NCI-H2227 (cell line): ENCODE measurements around the gene KLRK1.
"Not testable (repeated sequence)": the region's sequence is repeated elsewhere in the genome, so short reads cannot be mapped to it uniquely, and the experiment has no call there.

ENCODE experiments used
- DNase-seq: peaks from one replicate; lab custom pipeline; 2025; ENCODE audit not compliant: unreplicated experiment; lab: John Stamatoyannopoulos, UW

Gene KLRK1

GRCh38 chr12:10362828-10363657 lies 26.8 kb downstream of the KLRK1 start:
- no peak for DNase-seq

GRCh38 chr12:10362325-10362724 lies 27.5 kb downstream of the KLRK1 start:
- no peak for DNase-seq

DNA sequence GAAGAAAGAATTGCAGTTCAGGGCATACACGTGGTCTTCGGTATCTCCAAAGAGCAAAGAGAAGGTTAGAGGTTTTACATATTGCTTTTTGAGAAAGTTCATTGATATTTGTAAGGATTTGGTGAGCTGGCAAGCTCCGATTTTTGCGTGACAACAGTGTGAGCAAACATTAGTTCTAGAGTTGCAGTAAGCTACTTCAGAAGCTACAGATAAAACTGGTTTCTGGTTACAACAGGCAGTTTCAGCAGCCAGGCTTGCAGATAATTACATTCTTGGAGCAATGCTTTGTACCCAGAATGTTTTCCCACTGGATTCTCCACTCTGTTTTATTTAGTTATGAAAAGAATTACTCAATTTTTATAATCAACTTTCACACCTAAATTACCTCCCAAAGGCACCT lies 28.2 kb downstream of the KLRK1 start:
- DNase-seq: no peak

DNA sequence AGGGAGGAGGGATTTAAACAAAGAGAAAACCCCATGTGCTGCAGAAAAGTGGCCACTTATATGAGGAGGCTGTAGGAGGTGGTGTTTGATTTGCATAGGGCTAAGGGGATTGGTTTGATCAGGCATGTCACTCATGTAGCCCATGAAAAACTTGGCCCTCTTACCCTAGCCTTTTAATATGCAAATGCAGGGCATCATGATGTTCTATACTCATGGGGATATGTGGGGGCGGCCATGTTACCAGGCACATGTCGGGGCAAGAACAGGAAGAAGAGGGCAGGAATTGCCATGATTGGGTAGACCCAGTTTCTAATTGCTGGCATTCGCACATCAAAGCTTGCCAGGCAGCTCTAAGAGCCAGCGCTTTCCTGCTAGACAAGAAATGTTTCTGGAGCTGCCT lies 28.8 kb downstream of the KLRK1 start:
- no peak for DNase-seq

DNA sequence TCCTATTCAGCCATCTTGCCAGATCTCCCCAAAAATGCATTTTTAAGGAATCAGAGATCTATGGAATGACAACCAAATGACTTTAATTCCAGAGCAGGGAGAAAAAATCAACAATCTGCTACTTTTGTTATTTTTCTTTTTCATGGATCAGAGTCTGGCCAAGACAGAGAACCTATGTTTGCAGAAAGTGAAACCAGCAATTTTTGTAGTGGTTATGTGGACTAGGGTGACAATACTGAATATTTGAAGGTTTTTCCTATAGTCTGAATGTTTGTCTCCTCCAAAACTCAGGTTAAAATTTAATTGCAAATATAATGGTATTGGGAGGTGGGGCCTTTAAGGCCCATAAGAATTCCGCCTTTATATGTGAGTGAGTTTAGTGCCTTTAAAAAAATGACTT lies 30.9 kb downstream of the KLRK1 start:
- DNase-seq: no peak

- DNase-seq: no peak
These were observed 31.7 kb downstream of the KLRK1 start for GRCh38 chr12:10358131-10358530.

GRCh38 chr12:10354502-10354901 lies 35.3 kb downstream of the KLRK1 start:
- DNase-seq: no peak

- no peak for DNase-seq
These were observed 35.8 kb downstream of the KLRK1 start for GRCh38 chr12:10354071-10354470.

- not testable (repeated sequence) for DNase-seq
These were observed 38.4 kb downstream of the KLRK1 start for GRCh38 chr12:10351457-10351856.

DNA sequence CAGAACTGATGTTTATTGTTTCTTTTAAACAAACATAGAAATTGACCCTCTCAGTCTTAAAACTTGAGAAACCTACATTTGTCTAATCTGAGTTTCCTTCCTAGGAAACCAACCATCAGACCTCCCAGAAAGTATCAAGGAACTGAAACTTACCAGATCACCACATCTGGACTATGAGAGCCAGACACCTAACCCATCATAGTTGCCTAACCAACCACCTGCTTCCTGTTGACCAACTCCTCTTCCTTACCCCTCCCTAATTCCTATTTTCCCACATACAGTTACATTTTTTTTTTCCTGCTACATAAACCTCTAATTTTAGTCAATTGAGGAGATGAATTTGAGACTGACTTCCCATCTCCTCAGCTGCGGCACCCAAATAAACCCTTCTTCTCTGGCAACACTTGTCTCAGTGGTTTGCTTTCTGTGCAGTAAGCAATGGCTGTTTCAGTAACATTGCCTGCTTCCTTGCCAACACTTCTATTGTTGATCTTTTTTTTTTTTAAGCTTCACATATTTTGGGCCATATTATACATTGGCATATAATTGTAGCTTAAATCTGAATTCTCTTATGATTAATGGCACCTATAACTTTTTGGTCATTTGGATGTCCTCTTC lies 47.8 kb downstream of the KLRK1 start:
- no peak for DNase-seq

DNA sequence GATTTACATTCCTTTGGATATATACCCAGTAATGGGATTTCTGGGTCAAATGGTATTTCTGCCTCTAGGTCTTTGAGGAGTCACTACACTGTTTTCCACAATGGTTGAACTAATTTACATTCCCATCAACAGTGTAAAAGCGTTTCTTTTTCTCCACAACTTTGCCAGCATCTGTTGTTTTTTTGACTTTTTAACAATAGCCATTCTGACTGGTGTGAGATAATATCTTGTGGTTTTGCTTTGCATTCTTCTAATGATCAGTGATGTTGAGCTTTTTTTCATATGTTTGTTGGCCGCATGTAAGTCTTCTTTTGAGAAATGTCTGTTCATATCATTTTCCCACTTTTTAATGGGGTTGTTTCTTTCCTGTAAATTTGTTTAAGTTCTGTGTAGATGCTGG lies 48.9 kb downstream of the KLRK1 start:
- not testable (repeated sequence) for DNase-seq

GRCh38 chr12:10339053-10339840 lies 50.6 kb downstream of the KLRK1 start:
- DNase-seq: no peak

- DNase-seq: not testable (repeated sequence)
These were observed 51.4 kb downstream of the KLRK1 start for GRCh38 chr12:10338470-10338869.

DNA sequence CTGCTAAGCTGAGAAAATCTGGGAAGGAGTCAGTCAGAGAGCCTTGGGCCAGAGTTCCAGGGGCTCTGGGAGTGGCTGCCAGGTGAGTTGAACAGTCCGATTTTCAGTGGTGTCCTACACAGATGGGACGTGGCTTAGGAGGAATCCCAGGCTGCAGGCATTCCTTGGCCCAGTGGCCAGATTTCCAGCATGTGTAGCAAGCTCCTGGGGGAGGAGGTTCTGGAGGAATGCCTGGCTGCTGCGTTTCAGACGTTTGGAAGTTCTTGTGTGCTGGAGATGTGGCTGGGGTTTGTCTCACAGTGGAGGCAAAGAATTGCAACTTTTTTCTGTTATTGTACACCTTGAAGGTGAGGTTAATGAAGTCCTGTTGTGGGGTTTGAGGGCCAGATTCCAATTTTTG lies 53.6 kb downstream of the KLRK1 start:
- not testable (repeated sequence) for DNase-seq

- DNase-seq: no peak
These were observed 58.1 kb downstream of the KLRK1 start for GRCh38 chr12:10331642-10332239.

GRCh38 chr12:10328691-10329090 lies 61.1 kb downstream of the KLRK1 start:
- not testable (repeated sequence) for DNase-seq
